GM12878 (cell line): Measurements from ENCODE around the gene PDE11A. TPM values are rescaled to one million over a fixed set of nuclear protein-coding genes. Genes with fewer than 3 reads are reported as not detected.

ENCODE experiments used
- ATAC-seq: fragments of 200-7000 bp; cut with Tn5 transposase; 3 replicates; pipeline ENCODE4 v1.9.1; 2020; ENCODE audit warnings: mild to moderate bottlenecking, moderate library complexity
- BruUV-seq: library from RNA; stranded (reverse); fragments of 400-500 nt; replicated peaks from 2 replicates; lab custom pipeline; 2021; lab: Mats Ljungman, UMichigan
- CTCF ChIA-PET: fragments of 300-600 bp; sonication (Branson Sonifier 250); formaldehyde crosslinking; extraction: SDS; loops from one replicate; lab custom pipeline; 2021; ENCODE audit warnings: inconsistent platforms; lab: Yijun Ruan, JAX
- POLR2A ChIA-PET: fragments of 350-600 bp; formaldehyde crosslinking; extraction: SDS; loops from one replicate; lab custom pipeline; 2021; ENCODE audit warnings: inconsistent platforms; lab: Charles Lee
- RAD21 ChIA-PET: fragments of 300-600 bp; sonication (Branson Sonifier 250); formaldehyde crosslinking; loops from one replicate; lab custom pipeline; 2023; ENCODE audit warnings: antibody characterized with exemption; ENCODE audit not compliant: unreplicated experiment; lab: Charles Lee
- SMC1A ChIA-PET: fragments of 300-600 bp; sonication (Branson Sonifier 250); formaldehyde crosslinking; loops from one replicate; lab custom pipeline; 2023; ENCODE audit not compliant: unreplicated experiment, uncharacterized antibody; lab: Charles Lee
- DNase-seq: peaks from one replicate; pipeline ENCODE4 v3.0.0-alpha.2; 2011; ENCODE audit warnings: low read depth, low spot score
- FAIRE-seq: peaks from 3 replicates; lab custom pipeline; 2011; peaks lifted over from hg19 to GRCh38; lab: Jason Lieb, UNC
- H2AFZ ChIP-seq: 2 replicates; pipeline ENCODE4 v1.6.0; 2011; ENCODE audit warnings: low read depth, low read length, control low read depth; ENCODE audit not compliant: control insufficient read depth
- H3K27ac ChIP-seq: 2 replicates; pipeline ENCODE4 v1.5.1; 2011; ENCODE audit warnings: control low read depth; ENCODE audit not compliant: control insufficient read depth, insufficient read depth
- H3K27me3 ChIP-seq, 2 experiments: replicated peaks in 1 of 2; 2 replicates each; pipeline versions ENCODE4 v1.6.0 to v1.6.1; 2011; ENCODE audit warnings: low read length in 1 of 2; ENCODE audit not compliant: control insufficient read depth in 2 of 2, insufficient read depth in 2 of 2
- H3K36me3 ChIP-seq, 2 experiments: 2 replicates each; pipeline ENCODE4 v1.5.1; 2011; ENCODE audit warnings: low read length in 1 of 2; ENCODE audit not compliant: control insufficient read depth in 2 of 2, insufficient read depth in 2 of 2
- H3K4me1 ChIP-seq: 2 replicates; pipeline ENCODE4 v1.6.1; 2011; ENCODE audit warnings: mild to moderate bottlenecking, low read length, moderate library complexity, mixed read lengths; ENCODE audit not compliant: control insufficient read depth, insufficient read depth
- H3K4me2 ChIP-seq: 2 replicates; pipeline ENCODE4 v1.6.0; 2011; ENCODE audit warnings: control low read depth; ENCODE audit not compliant: control insufficient read depth, insufficient read depth
- H3K4me3 ChIP-seq: fragments of 200-600 bp; sonication (generic); 2 replicates; pipeline ENCODE4 v1.5.1; 2016
- H3K79me2 ChIP-seq: 2 replicates; pipeline ENCODE4 v1.6.0; 2011; ENCODE audit warnings: low read length; ENCODE audit not compliant: control insufficient read depth, insufficient read depth
- H3K9ac ChIP-seq: 2 replicates; pipeline ENCODE4 v1.8.0; 2011; ENCODE audit warnings: low read length, control low read depth, mixed read lengths; ENCODE audit not compliant: control insufficient read depth, insufficient read depth
- H3K9me3 ChIP-seq: replicated peaks from 3 replicates; pipeline ENCODE4 v1.5.1; 2011; ENCODE audit warnings: mild to moderate bottlenecking, low read length; ENCODE audit not compliant: control insufficient read depth, insufficient read depth
- H4K20me1 ChIP-seq: 2 replicates; pipeline ENCODE4 v1.6.0; 2011; ENCODE audit not compliant: control insufficient read depth, insufficient read depth
- ATF2 ChIP-seq: IDR thresholded peaks from 2 replicates; pipeline ENCODE4 v1.6.1; 2012; ENCODE audit warnings: low read length, inconsistent platforms
- CREM ChIP-seq: IDR thresholded peaks from 2 replicates; pipeline ENCODE4 v1.6.1; 2014; ENCODE audit warnings: antibody characterized with exemption, low read depth
- ELK1 ChIP-seq: IDR thresholded peaks from 2 replicates; pipeline ENCODE4 v1.6.1; 2012; ENCODE audit warnings: low read depth, low read length, improper control_type of control experiment
- EZH2 ChIP-seq: IDR thresholded peaks from 2 replicates; pipeline ENCODE4 v1.6.1; 2012; ENCODE audit warnings: low read depth, mild to moderate bottlenecking, control low read depth, inconsistent platforms, low read length, borderline replicate concordance; ENCODE audit not compliant: control insufficient read depth
- HDAC6 ChIP-seq: fragments of 200-600 bp; sonication (generic); IDR thresholded peaks from one replicate; pipeline ENCODE4 v1.8.0; 2017; ENCODE audit warnings: antibody characterized with exemption; ENCODE audit not compliant: unreplicated experiment
- NR2C1 ChIP-seq: fragments of 450-650 bp; IDR thresholded peaks from 2 replicates; pipeline ENCODE4 v1.6.1; 2017; ENCODE audit warnings: antibody characterized with exemption, mild to moderate bottlenecking, moderate library complexity
- PAX5 ChIP-seq: IDR thresholded peaks from 2 replicates; pipeline ENCODE4 v1.6.1; 2011; ENCODE audit warnings: low read depth, low read length, borderline replicate concordance
- PKNOX1 ChIP-seq: fragments of 450-650 bp; IDR thresholded peaks from 2 replicates; pipeline ENCODE4 v1.6.1; 2016; ENCODE audit warnings: mild to moderate bottlenecking
- PRDM15 ChIP-seq: fragments of 450-650 bp; formaldehyde crosslinking; IDR thresholded peaks from 2 replicates; pipeline ENCODE4 v1.4.0; 2020; ENCODE audit warnings: mild to moderate bottlenecking, moderate library complexity
- REST ChIP-seq: IDR thresholded peaks from 2 replicates; pipeline ENCODE4 v1.6.1; 2012; ENCODE audit warnings: mild to moderate bottlenecking, low read depth, low read length
- SP1 ChIP-seq: IDR thresholded peaks from one replicate; pipeline ENCODE4 v1.6.1; 2011; ENCODE audit warnings: low read depth, low read length
- SUPT20H ChIP-seq: IDR thresholded peaks from 2 replicates; pipeline ENCODE4 v1.6.1; 2011; ENCODE audit warnings: low read depth, mild to moderate bottlenecking, low read length, moderate library complexity, borderline replicate concordance; ENCODE audit not compliant: control insufficient read depth
- WGBS: methylation state at CpG from one replicate; pipeline ENCODE4 v1.1.6; 2016; ENCODE audit warnings: low lambda C conversion rate; ENCODE audit not compliant: insufficient replicate concordance, insufficient coverage; ENCODE audit errors: missing lambda C conversion rate; 5-methylcytosine and 5-hydroxymethylcytosine counted together
- in situ Hi-C: fragments of 300-500 bp; cut with MboI; formaldehyde crosslinking; loops from 9 replicates; pipeline ENCODE4 v1.14.3; 2018; ENCODE audit warnings: mixed read lengths
- intact Hi-C: fragments of 100-400 bp; cut with micrococcal nuclease; formaldehyde crosslinking; loops from one replicate; pipeline ENCODE4 v1.14.2; 2022; ENCODE audit not compliant: unreplicated experiment
- polyA plus RNA-seq, 11 experiments: library from polyadenylated mRNA; depleted of rRNA in 4 of 11; unstranded in 6 of 11; stranded (reverse) in 5 of 11; fragments of >200 nt; fragmentation: Nextera tagmentation in 4 of 11; fragmentation: Illumina TruSeq in 1 of 11; extraction: Ambion mirVana in 4 of 11; extraction: Trizol in 1 of 11; gene quantifications; 1 replicate in 1 of 11; 2 replicates in 10 of 11; pipeline versions ENCODE4 v1.2.1 to v1.2.3, GENCODE V29; 2011 to 2016; ENCODE audit warnings: inconsistent platforms in 2 of 11, missing spikeins in 2 of 11, low read depth in 1 of 11
- total RNA-seq, 4 experiments: library from RNA; depleted of rRNA in 3 of 4; stranded (reverse); fragments of >200 nt in 3 of 4; fragmentation: Illumina TruSeq in 1 of 4; extraction: Trizol in 1 of 4; gene quantifications; 2 replicates each; pipeline versions ENCODE4 v1.2.1 to v1.2.3, GENCODE V29; 2013 to 2021

Gene PDE11A
- total and polyA plus RNA-seq, 10 of the 15 experiments (the other 5 are each of a cell fraction or from before 2014, with no cell fraction given) = 0.01 to 0.17 (median 0.06) TPM; not detected in 5

- SMC1A ChIA-PET = no interaction called here
- intact Hi-C loops (no loop called here), in situ Hi-C loops (no loop called here)
- H4K20me1 ChIP-seq = no peaks in the 10 kb centered on the region
- POLR2A ChIA-PET = no interaction called here
- H3K79me2 ChIP-seq = no peaks in the 10 kb centered on the region
- no peaks in the 10 kb centered on the region; a peak in 2 of 4 replicates for H3K27me3 ChIP-seq
- no peaks in the 10 kb centered on the region for H3K9me3 ChIP-seq
- 5% methylated on average over 1 of the region's 1 CpG for WGBS
- no TSS peak for BruUV-seq
- H3K4me2 ChIP-seq = no peak overlapping the region
- DNase-seq (no peak), ATAC-seq (no peak), FAIRE-seq (no peak)
- CTCF ChIA-PET = no interaction called here
- no peak overlapping the region for H3K9ac ChIP-seq
- H3K27ac ChIP-seq = no peak overlapping the region
- H3K36me3 ChIP-seq = no peaks in the 10 kb centered on the region
- RAD21 ChIA-PET = no interaction called here
- H3K4me3 ChIP-seq = no peak overlapping the region
- no peak overlapping the region for H2AFZ ChIP-seq
- no peaks in the 10 kb centered on the region for H3K4me1 ChIP-seq
- no peak for TF ChIP-seq SP1
- TF ChIP-seq NR2C1 = no peak
- no peak for TF ChIP-seq CREM
- no peak for TF ChIP-seq ELK1
- no peak for TF ChIP-seq HDAC6
- no peak for TF ChIP-seq PKNOX1
- no peak for TF ChIP-seq EZH2
- no peak for TF ChIP-seq SUPT20H
- TF ChIP-seq REST = no peak
- no peak for TF ChIP-seq PRDM15 (CRISPR knock-in tag)
- TF ChIP-seq PAX5 = no peak
- no peak for TF ChIP-seq ATF2
Measured at GRCh38 chr2:177889818-177890460, 182.6 kb downstream of the PDE11A start.
